Mucosa of descending colon (tissue), 3 donors: Measurements from ENCODE around the gene SF3A2. TPM values are rescaled to one million over a fixed set of nuclear protein-coding genes. Genes with fewer than 3 reads are reported as not detected.

Experiments used
- ATAC-seq: fragments of 200-7000 bp; cut with Tn5 transposase; one replicate; pipeline ENCODE4 v1.9.1; 2020; ENCODE audit warnings: mild to moderate bottlenecking, moderate library complexity
- DNase-seq, 3 donors: peaks; one replicate each; pipeline ENCODE4 v3.0.0-alpha.2; 2020
- H3K36me3 ChIP-seq: fragments of 200-600 bp; one replicate; pipeline ENCODE4 v1.8.0; 2021; ENCODE audit warnings: low read depth, mild to moderate bottlenecking
- H3K4me1 ChIP-seq: fragments of 200-600 bp; one replicate; pipeline ENCODE4 v1.8.0; 2021; ENCODE audit warnings: low read depth, mild to moderate bottlenecking
- H3K4me3 ChIP-seq: fragments of 200-600 bp; one replicate; pipeline ENCODE4 v1.8.0; 2021; ENCODE audit warnings: mild to moderate bottlenecking
- H3K9me3 ChIP-seq: fragments of 200-600 bp; one replicate; pipeline ENCODE4 v1.8.0; 2021; ENCODE audit warnings: mild to moderate bottlenecking
- CTCF ChIP-seq: fragments of 200-600 bp; IDR thresholded peaks from one replicate; pipeline ENCODE4 v1.8.0; 2022; ENCODE audit warnings: antibody characterized with exemption, mild to moderate bottlenecking
- intact Hi-C, 2 donors: fragments of 100-400 bp; cut with DNase I in 1 of 2; cut with micrococcal nuclease in 1 of 2; formaldehyde crosslinking; loops; one replicate each; pipeline versions ENCODE4 v1.11.0 to v1.11.1; 2022; cut with DNase I, micrococcal nuclease
- total RNA-seq, 3 donors: library from RNA; stranded (reverse); fragmentation: NEBNext Ultra II Directional in 2 of 3; extraction: Animal tissue kit (Norgen Biotek cat#: 25700) in 2 of 3; gene quantifications; one replicate each; pipeline versions ENCODE4 v1.2.1 to v1.2.4, GENCODE V29; 2021 to 2023
- donor health status: DM: no; HTN: no; CAD: no; lungs with moderate emphysema.
- donor health status: DM: no; HTN: no; CAD: no.
- donor health status: DM: no; HTN: yes; CAD: no.

Gene SF3A2
- total RNA-seq, 3 donors from 2014 or later = 60.6 to 81.2 (median 68.2) TPM

DNA sequence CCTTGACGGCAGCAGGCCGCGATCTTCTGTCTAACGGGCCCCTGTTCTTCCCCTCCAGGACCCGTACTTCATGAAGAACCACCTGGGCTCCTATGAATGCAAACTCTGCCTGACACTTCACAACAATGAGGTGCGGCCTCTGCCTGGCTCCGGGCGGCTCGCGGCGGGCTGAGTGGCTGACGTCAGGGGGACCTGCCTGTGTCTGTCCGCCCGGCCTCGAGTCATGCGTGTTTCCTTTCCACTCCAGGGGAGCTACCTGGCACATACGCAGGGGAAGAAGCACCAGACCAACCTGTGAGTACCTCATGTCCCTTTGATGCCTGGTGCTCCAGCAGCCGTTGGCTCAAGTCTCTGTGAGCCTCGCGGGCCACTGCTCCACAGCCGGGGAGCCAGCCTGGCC is 7.9 kb downstream of the SF3A2 start:
- Histone ChIP-seq H3K9me3 (no peaks in the 10 kb centered on the region), H3K4me3 (no peak overlapping the region), H3K4me1 (peaks cover 31% of the 10 kb centered on the region), H3K36me3 (peaks cover 17% of the 10 kb centered on the region)
- ATAC-seq = no peak
- intact Hi-C loops = no loop called here
- TF ChIP-seq CTCF = no peak
- DNase-seq = no peak

DNA sequence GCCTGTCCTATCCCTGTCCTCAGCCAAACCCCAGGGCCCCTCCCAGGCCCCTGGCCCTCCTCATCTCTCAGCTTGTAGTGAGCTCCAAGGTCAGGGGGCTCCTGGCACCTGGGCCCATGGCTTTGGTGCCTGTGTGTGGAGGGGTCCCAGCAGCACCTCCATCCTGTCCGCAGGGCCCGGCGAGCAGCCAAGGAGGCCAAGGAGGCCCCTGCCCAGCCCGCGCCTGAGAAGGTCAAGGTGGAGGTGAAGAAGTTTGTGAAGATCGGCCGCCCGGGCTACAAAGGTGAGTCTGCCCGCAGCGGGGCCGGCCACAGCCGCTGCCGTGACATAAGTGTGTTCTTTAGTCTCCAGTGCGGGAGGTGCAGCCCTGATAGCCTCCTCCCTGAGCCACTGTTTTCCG is 8.6 kb downstream of the SF3A2 start:
- no peaks in the 10 kb centered on the region for H3K9me3 ChIP-seq
- ATAC-seq (no peak), DNase-seq (no peak)
- H3K4me3 ChIP-seq = no peak overlapping the region
- intact Hi-C loops = no loop called here
- peaks cover 17% of the 10 kb centered on the region for H3K36me3 ChIP-seq
- peaks cover 29% of the 10 kb centered on the region for H3K4me1 ChIP-seq
- TF ChIP-seq CTCF = no peak

DNA sequence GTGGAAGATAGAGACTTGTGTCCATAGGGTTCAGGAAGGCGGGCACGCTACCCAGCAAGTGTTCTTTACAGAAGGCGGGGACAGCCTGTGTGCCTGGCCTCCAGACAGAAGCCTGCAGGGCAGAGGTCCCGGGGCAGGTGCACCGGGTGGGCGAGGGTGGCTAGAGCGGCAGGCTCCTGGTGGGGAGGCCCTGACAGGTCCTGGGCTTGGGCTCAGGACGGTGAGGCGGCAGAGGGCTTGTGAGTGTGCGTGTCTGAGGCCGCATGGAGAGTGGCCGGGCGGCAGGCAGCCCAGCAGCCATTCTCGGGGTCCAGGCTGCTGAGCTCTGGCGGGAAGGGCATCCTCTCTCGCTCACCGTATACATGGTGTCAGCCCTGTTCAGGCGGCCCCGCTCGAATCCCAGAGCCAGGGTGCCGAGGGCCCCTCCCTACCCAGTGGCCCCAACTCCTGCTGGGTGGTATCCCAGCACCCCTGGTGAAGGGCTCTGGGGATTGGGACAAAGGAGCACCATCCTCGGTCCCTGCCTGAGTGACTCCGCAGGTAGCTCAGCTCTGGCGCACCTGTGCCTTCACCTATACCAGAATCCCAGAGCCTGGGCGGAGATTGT is 9.5 kb downstream of the SF3A2 start:
- peaks cover 28% of the 10 kb centered on the region for H3K4me1 ChIP-seq
- H3K9me3 ChIP-seq = no peaks in the 10 kb centered on the region
- ATAC-seq = no peak
- intact Hi-C loops = no loop called here
- peaks cover 17% of the 10 kb centered on the region for H3K36me3 ChIP-seq
- no peak for TF ChIP-seq CTCF
- no peak overlapping the region for H3K4me3 ChIP-seq
- no peak for DNase-seq

- peaks cover 26% of the 10 kb centered on the region for H3K4me1 ChIP-seq
- TF ChIP-seq CTCF = no peak
- H3K36me3 ChIP-seq = peaks cover 17% of the 10 kb centered on the region
- H3K4me3 ChIP-seq = no peak overlapping the region
- DNase-seq = no peak
- no peaks in the 10 kb centered on the region for H3K9me3 ChIP-seq
- intact Hi-C loops = no loop called here
- ATAC-seq = no peak
These were observed 10.3 kb downstream of the SF3A2 start for GRCh38 chr19:2246801-2247361.

GRCh38 chr19:2247433-2248101 is 10.9 kb downstream of the SF3A2 start:
- no peak for TF ChIP-seq CTCF
- peaks cover 17% of the 10 kb centered on the region for H3K36me3 ChIP-seq
- no peaks in the 10 kb centered on the region for H3K9me3 ChIP-seq
- H3K4me1 ChIP-seq = peaks cover 29% of the 10 kb centered on the region
- H3K4me3 ChIP-seq = no peak overlapping the region
- ATAC-seq (no peak), DNase-seq (no peak)
- intact Hi-C loops = no loop called here
